GM23338 (cell line): ENCODE measurements around the gene ITGB3. TPM values are rescaled to one million over a fixed set of nuclear protein-coding genes. Genes with fewer than 3 reads are reported as not detected.

Source experiments
- ATAC-seq: fragments of 200-7000 bp; cut with Tn5 transposase; 3 replicates; pipeline ENCODE4 v1.9.1; 2020
- DNase-seq: peaks from one replicate; pipeline ENCODE4 v3.0.0-alpha.2; 2015; ENCODE audit warnings: low spot score
- H2AFZ ChIP-seq: fragments of 200-600 bp; sonication (generic); 2 replicates; pipeline ENCODE4 v1.8.0; 2016; ENCODE audit warnings: antibody characterized with exemption, mild to moderate bottlenecking, moderate library complexity
- H3F3A ChIP-seq: fragments of 200-600 bp; sonication (generic); replicated peaks from 2 replicates; pipeline ENCODE4 v1.8.0; 2017; ENCODE audit warnings: antibody characterized with exemption, mixed run types, low read depth
- H3K27ac ChIP-seq: fragments of 200-600 bp; sonication (generic); 2 replicates; pipeline ENCODE4 v1.6.1; 2016; ENCODE audit warnings: low read depth
- H3K27me3 ChIP-seq: fragments of 200-600 bp; sonication (generic); 2 replicates; pipeline ENCODE4 v1.8.0; 2016; ENCODE audit warnings: mild to moderate bottlenecking, mixed run types, moderate library complexity; ENCODE audit not compliant: insufficient read depth
- H3K36me3 ChIP-seq: fragments of 200-600 bp; sonication (generic); 2 replicates; pipeline ENCODE4 v1.8.0; 2016; ENCODE audit warnings: mild to moderate bottlenecking; ENCODE audit not compliant: insufficient read depth
- H3K4me1 ChIP-seq: fragments of 200-600 bp; sonication (generic); 2 replicates; pipeline ENCODE4 v1.8.0; 2016; ENCODE audit warnings: mild to moderate bottlenecking, moderate library complexity; ENCODE audit not compliant: insufficient read depth
- H3K4me2 ChIP-seq: fragments of 200-600 bp; sonication (generic); 2 replicates; pipeline ENCODE4 v1.7.1; 2017; ENCODE audit warnings: mixed run types
- H3K4me3 ChIP-seq: fragments of 200-600 bp; sonication (generic); 2 replicates; pipeline ENCODE4 v1.6.1; 2016; ENCODE audit warnings: mixed run types
- H3K79me2 ChIP-seq: fragments of 200-600 bp; sonication (generic); replicated peaks from 2 replicates; pipeline ENCODE4 v1.8.0; 2017; ENCODE audit warnings: mild to moderate bottlenecking; ENCODE audit not compliant: insufficient read depth
- H3K9me2 ChIP-seq: fragments of 200-600 bp; sonication (generic); 2 replicates; pipeline ENCODE4 v1.8.0; 2017; ENCODE audit not compliant: insufficient read depth
- H4K20me1 ChIP-seq: fragments of 200-600 bp; sonication (generic); replicated peaks from 2 replicates; pipeline ENCODE4 v1.8.0; 2017; ENCODE audit warnings: mild to moderate bottlenecking; ENCODE audit not compliant: insufficient read depth
- H3K27ac Mint-ChIP-seq: 2 replicates; pipeline ENCODE4 v1.8.0; 2020; ENCODE audit warnings: inconsistent platforms, mild to moderate bottlenecking, moderate library complexity, mixed read lengths
- H3K27me3 Mint-ChIP-seq: 3 replicates; pipeline ENCODE4 v1.8.0; 2022; ENCODE audit warnings: low read depth, mild to moderate bottlenecking, moderate library complexity, mixed read lengths, inconsistent platforms; ENCODE audit not compliant: insufficient read depth, poor library complexity
- H3K36me3 Mint-ChIP-seq: 3 replicates; pipeline ENCODE4 v1.8.0; 2021; ENCODE audit warnings: low read depth, mild to moderate bottlenecking, inconsistent platforms, moderate library complexity, mixed read lengths
- H3K4me1 Mint-ChIP-seq: 3 replicates; pipeline ENCODE4 v1.8.0; 2020; ENCODE audit warnings: mild to moderate bottlenecking, inconsistent platforms, mixed read lengths
- H3K4me3 Mint-ChIP-seq: 3 replicates; pipeline ENCODE4 v1.8.0; 2021; ENCODE audit warnings: moderate library complexity, mild to moderate bottlenecking, inconsistent platforms, mixed read lengths
- H3K9me3 Mint-ChIP-seq: 3 replicates; pipeline ENCODE4 v1.8.0; 2020; ENCODE audit warnings: moderate library complexity, mild to moderate bottlenecking, inconsistent platforms, mixed read lengths
- CREB1 ChIP-seq: fragments of 250-450 bp; sonication (Bioruptor Pico); IDR thresholded peaks from 2 replicates; pipeline ENCODE4 v1.5.0; 2020; ENCODE audit warnings: low read depth, mild to moderate bottlenecking, moderate library complexity
- EZH2 ChIP-seq: fragments of 200-600 bp; sonication (generic); IDR thresholded peaks from one replicate; pipeline ENCODE4 v1.8.0; 2017; ENCODE audit warnings: antibody characterized with exemption, mild to moderate bottlenecking, low read depth; ENCODE audit not compliant: unreplicated experiment
- EZH2phosphoT487 ChIP-seq: fragments of 200-600 bp; sonication (generic); IDR thresholded peaks from one replicate; pipeline ENCODE4 v1.8.1; 2018; ENCODE audit warnings: antibody characterized with exemption; ENCODE audit not compliant: unreplicated experiment
- JUNB ChIP-seq: IDR thresholded peaks from one replicate; pipeline ENCODE4 v1.6.1; 2016; ENCODE audit warnings: antibody characterized with exemption; ENCODE audit not compliant: unreplicated experiment
- POLR2AphosphoS5 ChIP-seq: IDR thresholded peaks from 2 replicates; pipeline ENCODE4 v1.6.1; 2016; ENCODE audit warnings: antibody characterized with exemption, low read depth
- STAT1 ChIP-seq: IDR thresholded peaks from one replicate; pipeline ENCODE4 v1.6.1; 2016; ENCODE audit warnings: antibody characterized with exemption; ENCODE audit not compliant: unreplicated experiment
- ZNF114 ChIP-seq: fragments of 250-450 bp; sonication (Bioruptor Pico); IDR thresholded peaks from 2 replicates; pipeline ENCODE4 v1.5.0; 2020; ENCODE audit warnings: mild to moderate bottlenecking, moderate library complexity
- ZNF331 ChIP-seq: fragments of 250-450 bp; sonication (Bioruptor Pico); IDR thresholded peaks from 2 replicates; pipeline ENCODE4 v1.5.0; 2020; ENCODE audit warnings: low read depth, mild to moderate bottlenecking, moderate library complexity
- polyA plus RNA-seq: library from polyadenylated mRNA; unstranded; fragments of >200 nt; fragmentation: Nextera tagmentation; extraction: Ambion mirVana; gene quantifications from 2 replicates; pipeline ENCODE4 v1.2.1, GENCODE V29; 2016
- total RNA-seq: library from RNA; depleted of rRNA; stranded (reverse); fragments of >200 nt; shearing (Covaris generic); gene quantifications from 2 replicates; pipeline ENCODE4 v1.2.3, GENCODE V29; 2014
- TF ChIP-seq, protein P1 (sequence below): IDR thresholded peaks from 2 replicates; pipeline ENCODE4 v1.6.1; 2016; ENCODE audit warnings: antibody characterized with exemption
- TF ChIP-seq, protein P2 (sequence below), 2 experiments: fragments of 200-600 bp in 1 of 2; sonication (generic) in 1 of 2; conservative IDR thresholded peaks; 2 replicates each; pipeline versions ENCODE4 v1.5.1 to v1.6.1; 2016 to 2017; ENCODE audit warnings: antibody characterized with exemption in 2 of 2, low read depth in 2 of 2, mild to moderate bottlenecking in 2 of 2, moderate library complexity in 1 of 2
- TF ChIP-seq, protein P3 (sequence below): IDR thresholded peaks from one replicate; pipeline ENCODE4 v1.6.1; 2018; ENCODE audit warnings: antibody characterized with exemption; ENCODE audit not compliant: unreplicated experiment
- TF ChIP-seq, protein P4 (sequence below): fragments of 250-450 bp; sonication (Bioruptor Pico); IDR thresholded peaks from 2 replicates; pipeline ENCODE4 v1.5.0; 2020; ENCODE audit warnings: mild to moderate bottlenecking, moderate library complexity

Gene ITGB3
- total and polyA plus RNA-seq, 2 experiments from 2014 or later, result 0.52 TPM; not detected in 1

DNA sequence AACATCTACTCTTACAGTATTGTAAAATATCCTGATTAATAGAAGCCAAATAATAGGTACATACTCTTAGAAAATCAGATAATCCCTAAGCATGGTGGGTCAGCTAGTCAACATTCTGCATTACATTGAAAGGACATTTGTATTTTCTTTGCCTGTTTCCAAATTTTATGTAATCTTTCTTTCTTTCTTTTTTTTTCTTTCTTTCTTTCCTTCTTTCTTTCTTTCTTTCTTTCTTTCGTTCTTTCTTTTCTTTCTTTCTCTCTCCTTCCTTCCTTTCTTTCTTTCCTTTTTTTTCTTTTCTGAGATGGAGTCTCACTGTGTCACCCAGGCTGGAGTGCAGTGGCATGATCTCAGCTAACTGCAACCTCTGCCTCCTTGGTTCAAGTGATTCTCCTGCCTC lies 18.9 kb downstream of the ITGB3 start:
- Histone ChIP-seq H3K9me2 (peaks cover 10% of the 10 kb centered on the region; the same call in 1 of the 2 replicates), H3K4me3 (no peak overlapping the region), H3K79me2 (no peaks in the 10 kb centered on the region), H3K4me2 (no peak overlapping the region), H4K20me1 (no peaks in the 10 kb centered on the region), H3K36me3 (no peaks in the 10 kb centered on the region; the same call in 1 of the 2 replicates), H3F3A (no peaks in the 10 kb centered on the region), H3K4me1 (peaks cover 23% of the 10 kb centered on the region), H2AFZ (no peak overlapping the region), H3K27ac (no peak overlapping the region), H3K27me3 (no peaks in the 10 kb centered on the region)
- peaks cover 8% of the 10 kb centered on the region for H3K36me3 Mint-ChIP-seq
- TF ChIP-seq, protein P1, sequence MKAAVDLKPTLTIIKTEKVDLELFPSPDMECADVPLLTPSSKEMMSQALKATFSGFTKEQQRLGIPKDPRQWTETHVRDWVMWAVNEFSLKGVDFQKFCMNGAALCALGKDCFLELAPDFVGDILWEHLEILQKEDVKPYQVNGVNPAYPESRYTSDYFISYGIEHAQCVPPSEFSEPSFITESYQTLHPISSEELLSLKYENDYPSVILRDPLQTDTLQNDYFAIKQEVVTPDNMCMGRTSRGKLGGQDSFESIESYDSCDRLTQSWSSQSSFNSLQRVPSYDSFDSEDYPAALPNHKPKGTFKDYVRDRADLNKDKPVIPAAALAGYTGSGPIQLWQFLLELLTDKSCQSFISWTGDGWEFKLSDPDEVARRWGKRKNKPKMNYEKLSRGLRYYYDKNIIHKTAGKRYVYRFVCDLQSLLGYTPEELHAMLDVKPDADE, result no peak
- TF ChIP-seq STAT1 (no peak), POLR2AphosphoS5 (no peak), JUNB (no peak), CREB1 (CRISPR knock-in tag) (no peak), ZNF331 (CRISPR knock-in tag) (no peak), EZH2phosphoT487 (no peak), EZH2 (no peak), ZNF114 (CRISPR knock-in tag) (no peak)
- TF ChIP-seq, protein P2, sequence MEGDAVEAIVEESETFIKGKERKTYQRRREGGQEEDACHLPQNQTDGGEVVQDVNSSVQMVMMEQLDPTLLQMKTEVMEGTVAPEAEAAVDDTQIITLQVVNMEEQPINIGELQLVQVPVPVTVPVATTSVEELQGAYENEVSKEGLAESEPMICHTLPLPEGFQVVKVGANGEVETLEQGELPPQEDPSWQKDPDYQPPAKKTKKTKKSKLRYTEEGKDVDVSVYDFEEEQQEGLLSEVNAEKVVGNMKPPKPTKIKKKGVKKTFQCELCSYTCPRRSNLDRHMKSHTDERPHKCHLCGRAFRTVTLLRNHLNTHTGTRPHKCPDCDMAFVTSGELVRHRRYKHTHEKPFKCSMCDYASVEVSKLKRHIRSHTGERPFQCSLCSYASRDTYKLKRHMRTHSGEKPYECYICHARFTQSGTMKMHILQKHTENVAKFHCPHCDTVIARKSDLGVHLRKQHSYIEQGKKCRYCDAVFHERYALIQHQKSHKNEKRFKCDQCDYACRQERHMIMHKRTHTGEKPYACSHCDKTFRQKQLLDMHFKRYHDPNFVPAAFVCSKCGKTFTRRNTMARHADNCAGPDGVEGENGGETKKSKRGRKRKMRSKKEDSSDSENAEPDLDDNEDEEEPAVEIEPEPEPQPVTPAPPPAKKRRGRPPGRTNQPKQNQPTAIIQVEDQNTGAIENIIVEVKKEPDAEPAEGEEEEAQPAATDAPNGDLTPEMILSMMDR (conservative IDR thresholded peaks at IDR 0.05; ENCODE audit: low read depth in 2 of 2), result no peak
- TF ChIP-seq, protein P3, sequence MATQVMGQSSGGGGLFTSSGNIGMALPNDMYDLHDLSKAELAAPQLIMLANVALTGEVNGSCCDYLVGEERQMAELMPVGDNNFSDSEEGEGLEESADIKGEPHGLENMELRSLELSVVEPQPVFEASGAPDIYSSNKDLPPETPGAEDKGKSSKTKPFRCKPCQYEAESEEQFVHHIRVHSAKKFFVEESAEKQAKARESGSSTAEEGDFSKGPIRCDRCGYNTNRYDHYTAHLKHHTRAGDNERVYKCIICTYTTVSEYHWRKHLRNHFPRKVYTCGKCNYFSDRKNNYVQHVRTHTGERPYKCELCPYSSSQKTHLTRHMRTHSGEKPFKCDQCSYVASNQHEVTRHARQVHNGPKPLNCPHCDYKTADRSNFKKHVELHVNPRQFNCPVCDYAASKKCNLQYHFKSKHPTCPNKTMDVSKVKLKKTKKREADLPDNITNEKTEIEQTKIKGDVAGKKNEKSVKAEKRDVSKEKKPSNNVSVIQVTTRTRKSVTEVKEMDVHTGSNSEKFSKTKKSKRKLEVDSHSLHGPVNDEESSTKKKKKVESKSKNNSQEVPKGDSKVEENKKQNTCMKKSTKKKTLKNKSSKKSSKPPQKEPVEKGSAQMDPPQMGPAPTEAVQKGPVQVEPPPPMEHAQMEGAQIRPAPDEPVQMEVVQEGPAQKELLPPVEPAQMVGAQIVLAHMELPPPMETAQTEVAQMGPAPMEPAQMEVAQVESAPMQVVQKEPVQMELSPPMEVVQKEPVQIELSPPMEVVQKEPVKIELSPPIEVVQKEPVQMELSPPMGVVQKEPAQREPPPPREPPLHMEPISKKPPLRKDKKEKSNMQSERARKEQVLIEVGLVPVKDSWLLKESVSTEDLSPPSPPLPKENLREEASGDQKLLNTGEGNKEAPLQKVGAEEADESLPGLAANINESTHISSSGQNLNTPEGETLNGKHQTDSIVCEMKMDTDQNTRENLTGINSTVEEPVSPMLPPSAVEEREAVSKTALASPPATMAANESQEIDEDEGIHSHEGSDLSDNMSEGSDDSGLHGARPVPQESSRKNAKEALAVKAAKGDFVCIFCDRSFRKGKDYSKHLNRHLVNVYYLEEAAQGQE, result no peak
- TF ChIP-seq, protein P4, sequence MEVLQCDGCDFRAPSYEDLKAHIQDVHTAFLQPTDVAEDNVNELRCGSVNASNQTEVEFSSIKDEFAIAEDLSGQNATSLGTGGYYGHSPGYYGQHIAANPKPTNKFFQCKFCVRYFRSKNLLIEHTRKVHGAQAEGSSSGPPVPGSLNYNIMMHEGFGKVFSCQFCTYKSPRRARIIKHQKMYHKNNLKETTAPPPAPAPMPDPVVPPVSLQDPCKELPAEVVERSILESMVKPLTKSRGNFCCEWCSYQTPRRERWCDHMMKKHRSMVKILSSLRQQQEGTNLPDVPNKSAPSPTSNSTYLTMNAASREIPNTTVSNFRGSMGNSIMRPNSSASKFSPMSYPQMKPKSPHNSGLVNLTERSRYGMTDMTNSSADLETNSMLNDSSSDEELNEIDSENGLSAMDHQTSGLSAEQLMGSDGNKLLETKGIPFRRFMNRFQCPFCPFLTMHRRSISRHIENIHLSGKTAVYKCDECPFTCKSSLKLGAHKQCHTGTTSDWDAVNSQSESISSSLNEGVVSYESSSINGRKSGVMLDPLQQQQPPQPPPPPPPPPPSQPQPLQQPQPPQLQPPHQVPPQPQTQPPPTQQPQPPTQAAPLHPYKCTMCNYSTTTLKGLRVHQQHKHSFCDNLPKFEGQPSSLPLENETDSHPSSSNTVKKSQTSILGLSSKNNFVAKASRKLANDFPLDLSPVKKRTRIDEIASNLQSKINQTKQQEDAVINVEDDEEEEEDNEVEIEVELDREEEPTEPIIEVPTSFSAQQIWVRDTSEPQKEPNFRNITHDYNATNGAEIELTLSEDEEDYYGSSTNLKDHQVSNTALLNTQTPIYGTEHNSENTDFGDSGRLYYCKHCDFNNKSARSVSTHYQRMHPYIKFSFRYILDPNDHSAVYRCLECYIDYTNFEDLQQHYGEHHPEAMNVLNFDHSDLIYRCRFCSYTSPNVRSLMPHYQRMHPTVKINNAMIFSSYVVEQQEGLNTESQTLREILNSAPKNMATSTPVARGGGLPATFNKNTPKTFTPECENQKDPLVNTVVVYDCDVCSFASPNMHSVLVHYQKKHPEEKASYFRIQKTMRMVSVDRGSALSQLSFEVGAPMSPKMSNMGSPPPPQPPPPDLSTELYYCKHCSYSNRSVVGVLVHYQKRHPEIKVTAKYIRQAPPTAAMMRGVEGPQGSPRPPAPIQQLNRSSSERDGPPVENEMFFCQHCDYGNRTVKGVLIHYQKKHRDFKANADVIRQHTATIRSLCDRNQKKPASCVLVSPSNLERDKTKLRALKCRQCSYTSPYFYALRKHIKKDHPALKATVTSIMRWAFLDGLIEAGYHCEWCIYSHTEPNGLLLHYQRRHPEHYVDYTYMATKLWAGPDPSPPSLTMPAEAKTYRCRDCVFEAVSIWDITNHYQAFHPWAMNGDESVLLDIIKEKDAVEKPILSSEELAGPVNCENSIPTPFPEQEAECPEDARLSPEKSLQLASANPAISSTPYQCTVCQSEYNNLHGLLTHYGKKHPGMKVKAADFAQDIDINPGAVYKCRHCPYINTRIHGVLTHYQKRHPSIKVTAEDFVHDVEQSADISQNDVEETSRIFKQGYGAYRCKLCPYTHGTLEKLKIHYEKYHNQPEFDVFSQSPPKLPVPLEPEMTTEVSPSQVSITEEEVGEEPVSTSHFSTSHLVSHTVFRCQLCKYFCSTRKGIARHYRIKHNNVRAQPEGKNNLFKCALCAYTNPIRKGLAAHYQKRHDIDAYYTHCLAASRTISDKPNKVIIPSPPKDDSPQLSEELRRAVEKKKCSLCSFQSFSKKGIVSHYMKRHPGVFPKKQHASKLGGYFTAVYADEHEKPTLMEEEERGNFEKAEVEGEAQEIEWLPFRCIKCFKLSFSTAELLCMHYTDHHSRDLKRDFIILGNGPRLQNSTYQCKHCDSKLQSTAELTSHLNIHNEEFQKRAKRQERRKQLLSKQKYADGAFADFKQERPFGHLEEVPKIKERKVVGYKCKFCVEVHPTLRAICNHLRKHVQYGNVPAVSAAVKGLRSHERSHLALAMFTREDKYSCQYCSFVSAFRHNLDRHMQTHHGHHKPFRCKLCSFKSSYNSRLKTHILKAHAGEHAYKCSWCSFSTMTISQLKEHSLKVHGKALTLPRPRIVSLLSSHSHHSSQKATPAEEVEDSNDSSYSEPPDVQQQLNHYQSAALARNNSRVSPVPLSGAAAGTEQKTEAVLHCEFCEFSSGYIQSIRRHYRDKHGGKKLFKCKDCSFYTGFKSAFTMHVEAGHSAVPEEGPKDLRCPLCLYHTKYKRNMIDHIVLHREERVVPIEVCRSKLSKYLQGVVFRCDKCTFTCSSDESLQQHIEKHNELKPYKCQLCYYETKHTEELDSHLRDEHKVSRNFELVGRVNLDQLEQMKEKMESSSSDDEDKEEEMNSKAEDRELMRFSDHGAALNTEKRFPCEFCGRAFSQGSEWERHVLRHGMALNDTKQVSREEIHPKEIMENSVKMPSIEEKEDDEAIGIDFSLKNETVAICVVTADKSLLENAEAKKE (CRISPR knock-in tag), result no peak
- no peak for DNase-seq
- no peak overlapping the region for H3K27ac Mint-ChIP-seq
- peaks cover 33% of the 10 kb centered on the region for H3K4me1 Mint-ChIP-seq
- ATAC-seq, result no peak
- H3K4me3 Mint-ChIP-seq, result no peak overlapping the region
- peaks cover 15% of the 10 kb centered on the region for H3K9me3 Mint-ChIP-seq
- H3K27me3 Mint-ChIP-seq, result peaks cover 12% of the 10 kb centered on the region
